Colonic mucosa (tissue), 4 donors: ENCODE measurements around the gene CLK3. TPM values are rescaled to one million over a fixed set of nuclear protein-coding genes. Genes with fewer than 3 reads are reported as not detected.

Source experiments
- DNase-seq: peaks from one replicate; pipeline ENCODE4 v3.0.0-alpha.2; 2020
- H3K27ac ChIP-seq: fragments of 200-600 bp; one replicate; pipeline ENCODE4 v1.8.0; 2021
- H3K27me3 ChIP-seq: fragments of 200-600 bp; one replicate; pipeline ENCODE4 v1.8.0; 2021
- H3K36me3 ChIP-seq: fragments of 200-600 bp; one replicate; pipeline ENCODE4 v1.8.0; 2021
- H3K4me1 ChIP-seq: fragments of 200-600 bp; one replicate; pipeline ENCODE4 v1.8.0; 2021; ENCODE audit warnings: mild to moderate bottlenecking
- H3K4me3 ChIP-seq: fragments of 200-600 bp; one replicate; pipeline ENCODE4 v1.8.0; 2021
- H3K9ac ChIP-seq, 2 donors: one replicate each; pipeline ENCODE4 v1.7.0; 2013; ENCODE audit warnings: control low read depth in 2 of 2, low read depth in 2 of 2, low read length in 2 of 2
- H3K9me3 ChIP-seq: fragments of 200-600 bp; one replicate; pipeline ENCODE4 v1.8.0; 2021
- CTCF ChIP-seq: fragments of 200-600 bp; IDR thresholded peaks from one replicate; pipeline ENCODE4 v1.8.0; 2022; ENCODE audit warnings: antibody characterized with exemption, mild to moderate bottlenecking
- intact Hi-C: fragments of 100-400 bp; cut with DNase I; formaldehyde crosslinking; loops from one replicate; pipeline ENCODE4 v1.14.1; 2022
- total RNA-seq, 2 donors: library from RNA; stranded (reverse); fragmentation: NEBNext Ultra II Directional in 1 of 2; extraction: Animal tissue kit (Norgen Biotek cat#: 25700) in 1 of 2; gene quantifications; one replicate each; pipeline ENCODE4 v1.2.1, GENCODE V29; 2021
- donor health status: healthy.
- donor health status: DM: no; HTN: no; CAD: no.
- donor health status: DM: no; HTN: no; CAD: no.

CLK3 gene
- total RNA-seq, 2 donors from 2014 or later: 83.5 to 88.9 TPM

GRCh38 chr15:74669627-74670026 is 54.0 kb downstream of the CLK3 start:
- no peak for DNase-seq
- Histone ChIP-seq H3K27ac (no peak overlapping the region), H3K9me3 (no peaks in the 10 kb centered on the region), H3K4me1 (no peaks in the 10 kb centered on the region), H3K9ac (no peak overlapping the region), H3K36me3 (peaks cover 4% of the 10 kb centered on the region), H3K4me3 (no peak overlapping the region), H3K27me3 (no peaks in the 10 kb centered on the region)
- no peak for TF ChIP-seq CTCF
- intact Hi-C loops: no loop called here

- H3K27ac ChIP-seq: no peak overlapping the region
- no peak overlapping the region for H3K4me3 ChIP-seq
- no peaks in the 10 kb centered on the region for H3K4me1 ChIP-seq
- no peaks in the 10 kb centered on the region for H3K27me3 ChIP-seq
- no peaks in the 10 kb centered on the region for H3K9me3 ChIP-seq
- no peak for TF ChIP-seq CTCF
- H3K36me3 ChIP-seq: peaks cover 4% of the 10 kb centered on the region
- DNase-seq: no peak
- intact Hi-C loops: no loop called here
- H3K9ac ChIP-seq: no peak overlapping the region
Measured at GRCh38 chr15:74674161-74674560, 58.5 kb downstream of the CLK3 start.

GRCh38 chr15:74676801-74677200 is 61.2 kb downstream of the CLK3 start:
- Histone ChIP-seq H3K9ac (no peak overlapping the region), H3K4me3 (no peak overlapping the region)

More at GRCh38 chr15:74676801-74677200, 61.2 kb downstream of the CLK3 start:
- Histone ChIP-seq H3K27me3 (no peaks in the 10 kb centered on the region), H3K9me3 (no peaks in the 10 kb centered on the region), H3K36me3 (no peaks in the 10 kb centered on the region), H3K27ac (no peak overlapping the region), H3K4me1 (no peaks in the 10 kb centered on the region)
- intact Hi-C loops: no loop called here
- TF ChIP-seq CTCF: no peak
- DNase-seq: no peak

Other genes with a start within 250 kb of the CLK3 start
- 1 to 10 TPM in 1 of 2 donors, not detected in 1; 1.3 TPM for gene CYP11A1, start 248.2 kb upstream of the CLK3 start, total RNA-seq
- gene SEMA7A, start 181.9 kb upstream of the CLK3 start, total RNA-seq: 1 to 10 TPM; 1.8 to 2.0 TPM
- gene UBL7, start 154.7 kb upstream of the CLK3 start, total RNA-seq: 10 to 100 TPM; 32.2 to 43.8 TPM
- gene ARID3B, start 74.6 kb upstream of the CLK3 start, total RNA-seq: 1 to 10 TPM; 8.8 to 9.5 TPM
- 10 to 100 TPM; 21.3 to 32.7 TPM for gene EDC3, start 80.2 kb downstream of the CLK3 start, total RNA-seq
- not detected for gene CYP1A1, start 109.7 kb downstream of the CLK3 start, total RNA-seq
- gene CYP1A2, start 133.0 kb downstream of the CLK3 start, total RNA-seq: not detected
- 100 to 1,000 TPM in 1 of 2 donors, 10 to 100 TPM in 1; 64.3 to 126 TPM for gene CSK, start 166.2 kb downstream of the CLK3 start, total RNA-seq
- gene LMAN1L, start 197.0 kb downstream of the CLK3 start, total RNA-seq: not detected
- gene CPLX3, start 210.8 kb downstream of the CLK3 start, total RNA-seq: not detected
- gene ULK3, start 227.3 kb downstream of the CLK3 start, total RNA-seq: 10 to 100 TPM; 45.6 to 50.7 TPM